Measurements from ENCODE around the gene UBR1.
A peak's percentile ranks its signal among the peaks of the same experiment; 100 is the strongest.

UBR1 gene

GRCh38 chr15:43106486-43106829 is 620 bp upstream of the UBR1 start:
- no peak for DNase-seq

DNA sequence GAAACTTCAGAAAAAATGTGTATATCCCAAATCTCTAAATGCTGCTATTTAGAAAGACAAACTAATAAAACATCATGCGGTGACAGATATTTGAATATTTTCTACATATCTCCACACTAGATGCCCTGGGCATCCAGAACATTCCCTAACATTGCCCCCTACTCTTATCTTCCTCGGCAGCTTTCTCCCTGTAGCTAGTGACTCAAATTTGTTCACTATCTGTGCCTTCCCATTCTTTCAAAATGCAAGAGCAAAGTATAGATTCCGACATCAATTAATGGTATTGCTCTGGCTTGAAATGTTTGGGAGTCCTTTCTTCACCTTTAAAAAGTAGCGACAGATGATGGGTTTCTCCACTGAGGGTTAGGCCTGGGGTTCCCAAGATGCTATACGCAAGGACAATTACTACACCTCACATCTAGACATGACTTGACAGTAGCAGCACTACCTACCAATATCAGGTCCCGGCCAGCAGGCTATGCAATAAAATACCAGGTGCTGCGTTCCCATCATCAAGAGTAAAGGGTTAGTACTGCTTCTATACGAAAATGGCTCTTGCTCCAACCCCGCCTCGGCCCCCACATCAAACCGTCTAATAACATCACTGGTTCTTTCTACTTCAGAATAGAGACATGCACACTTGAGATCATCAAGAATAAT is 631 bp downstream of the UBR1 start:
- no peak for DNase-seq

GRCh38 chr15:43104426-43104825 is 1.4 kb downstream of the UBR1 start:
- DNase-seq, result no peak

- no peak for DNase-seq
Observed at GRCh38 chr15:43103907-43104306, 1.9 kb downstream of the UBR1 start.

DNA sequence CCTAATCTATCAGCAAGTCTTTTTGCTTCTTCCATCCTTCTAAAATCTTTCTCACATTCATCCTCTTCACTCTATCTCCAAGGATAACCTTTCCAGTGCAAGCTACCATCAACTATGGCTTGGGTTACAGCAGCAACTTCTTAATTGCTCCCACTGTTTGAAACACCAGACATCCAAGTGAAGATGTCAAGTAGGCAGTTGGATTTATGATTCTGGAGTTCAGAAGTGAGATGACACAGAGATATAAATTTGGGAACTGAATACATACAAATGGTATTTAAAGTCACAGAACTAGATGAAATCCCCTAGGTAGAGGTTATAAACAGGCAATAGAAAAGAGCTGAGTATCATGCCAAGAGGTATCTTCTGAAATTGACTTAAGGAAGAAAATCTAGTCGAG is 3.7 kb downstream of the UBR1 start:
- no peak for DNase-seq

DNA sequence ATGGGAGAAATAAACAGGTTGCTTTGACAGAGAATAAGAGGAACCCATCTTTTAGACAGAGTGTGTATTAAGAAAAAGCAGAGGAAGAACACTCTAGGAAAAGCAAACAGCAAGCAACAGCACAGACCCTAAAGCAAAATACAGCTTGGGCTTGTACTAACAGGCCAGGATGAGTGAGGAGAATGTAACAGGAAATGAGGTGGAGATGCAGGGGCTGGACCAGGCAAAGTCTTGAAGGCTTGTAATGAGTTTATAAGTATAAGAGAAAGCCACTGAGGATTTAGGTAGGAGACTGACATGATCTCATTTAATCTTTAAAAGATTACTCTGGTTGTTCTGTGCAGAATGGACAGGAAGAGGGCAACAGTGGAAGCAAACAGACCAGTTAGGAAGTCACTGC is 4.9 kb downstream of the UBR1 start:
- DNase-seq, result no peak

- DNase-seq, result no peak
Observed at GRCh38 chr15:43099105-43099845, 6.6 kb downstream of the UBR1 start.

DNA sequence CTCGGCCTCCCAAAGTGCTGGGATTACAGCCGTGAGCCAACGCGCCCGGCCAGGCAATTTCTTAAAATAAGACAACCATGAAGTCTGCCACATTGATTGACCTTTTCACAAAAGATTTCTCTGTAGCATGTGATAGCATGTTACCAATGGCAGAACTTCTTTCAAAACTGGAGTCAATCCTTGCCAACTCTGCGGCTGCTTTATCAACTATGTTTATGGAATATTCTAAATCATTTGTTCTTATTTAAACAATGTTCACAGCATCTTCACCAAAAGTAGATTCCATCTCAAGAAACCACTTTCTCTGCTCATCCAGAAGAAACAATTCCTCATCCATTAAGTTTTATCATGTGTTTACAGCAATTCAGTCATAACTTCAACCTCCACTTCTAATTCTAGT is 9.4 kb downstream of the UBR1 start:
- no peak for DNase-seq

- DNase-seq, result peak; percentile 62
Observed at GRCh38 chr15:43095708-43096347, 10.0 kb downstream of the UBR1 start.

GRCh38 chr15:43095243-43095642 is 10.6 kb downstream of the UBR1 start:
- peak; percentile 56 for DNase-seq

DNA sequence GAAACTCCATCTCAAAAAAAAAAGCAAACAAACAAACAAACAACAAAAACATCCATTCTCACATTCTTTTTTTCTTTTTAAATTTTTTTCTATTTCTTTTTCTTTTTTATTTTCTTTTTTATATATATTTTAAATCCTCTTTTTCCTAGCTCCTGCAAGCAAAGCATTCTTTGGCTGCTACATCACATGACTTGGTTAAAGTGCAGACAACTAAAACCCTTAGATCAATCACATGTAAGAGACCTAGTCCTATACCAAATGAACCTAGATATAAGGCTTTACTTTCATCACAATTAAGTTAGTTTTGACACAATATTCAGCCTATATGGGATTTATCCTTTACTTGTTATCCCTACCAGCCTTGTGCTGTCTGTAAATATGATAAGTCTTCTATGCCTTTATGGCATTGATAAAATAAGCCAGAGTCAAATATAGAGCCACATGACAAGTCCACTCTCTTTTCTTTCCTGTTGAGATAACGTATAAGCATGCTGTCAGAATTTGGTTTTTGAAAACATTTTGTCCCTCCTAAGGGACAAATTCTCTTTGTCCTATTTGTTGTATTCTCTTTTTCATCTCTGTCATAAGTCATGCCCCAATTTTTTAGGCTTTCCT is 11.3 kb downstream of the UBR1 start:
- no peak for DNase-seq

- peak; percentile 82 for DNase-seq
Observed at GRCh38 chr15:43093026-43093425, 12.8 kb downstream of the UBR1 start.

DNA sequence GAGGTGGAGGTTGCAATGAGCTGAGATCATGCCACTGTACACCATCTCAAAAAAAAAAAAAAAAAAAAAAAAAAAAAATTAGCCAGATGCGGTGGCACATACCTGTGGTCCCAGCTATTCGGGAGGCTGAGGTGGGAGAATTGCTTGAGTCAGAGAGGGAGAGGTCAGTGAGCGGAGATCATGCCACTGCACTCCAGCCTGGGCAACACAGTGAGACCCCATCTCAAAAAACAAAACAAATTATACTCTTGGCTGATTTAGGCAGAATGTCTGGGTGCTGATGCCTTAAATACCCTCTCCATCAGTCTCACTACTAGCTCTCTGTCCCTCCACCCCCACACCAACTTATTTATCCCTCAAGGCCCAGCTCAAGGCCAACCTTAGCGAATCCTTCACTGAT is 14.0 kb downstream of the UBR1 start:
- DNase-seq, result no peak

- DNase-seq, result peak; percentile 45
Observed at GRCh38 chr15:43086551-43086950, 19.3 kb downstream of the UBR1 start.

- DNase-seq, result peak; percentile 26
Observed at GRCh38 chr15:43085921-43086320, 19.9 kb downstream of the UBR1 start.

DNA sequence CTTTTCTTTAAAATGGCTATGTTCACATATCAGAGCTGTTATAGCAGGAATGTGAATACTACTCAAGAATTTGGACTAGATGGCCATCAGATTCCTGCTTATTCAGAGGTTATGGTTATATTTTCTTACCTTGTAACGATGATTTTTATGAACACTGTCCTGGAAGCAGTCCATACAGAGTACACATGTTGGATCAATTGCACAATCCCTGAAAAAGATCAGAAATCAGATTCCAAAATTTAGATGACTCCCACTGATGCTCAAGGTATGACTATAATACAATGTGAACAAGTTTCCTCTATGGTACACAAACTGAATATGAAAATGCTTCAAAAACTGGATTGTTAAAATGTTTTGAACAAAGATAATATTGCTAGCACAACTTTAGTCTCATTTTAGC is 23.3 kb downstream of the UBR1 start:
- no peak for DNase-seq

- no peak for DNase-seq
Observed at GRCh38 chr15:43081283-43081682, 24.6 kb downstream of the UBR1 start.

DNA sequence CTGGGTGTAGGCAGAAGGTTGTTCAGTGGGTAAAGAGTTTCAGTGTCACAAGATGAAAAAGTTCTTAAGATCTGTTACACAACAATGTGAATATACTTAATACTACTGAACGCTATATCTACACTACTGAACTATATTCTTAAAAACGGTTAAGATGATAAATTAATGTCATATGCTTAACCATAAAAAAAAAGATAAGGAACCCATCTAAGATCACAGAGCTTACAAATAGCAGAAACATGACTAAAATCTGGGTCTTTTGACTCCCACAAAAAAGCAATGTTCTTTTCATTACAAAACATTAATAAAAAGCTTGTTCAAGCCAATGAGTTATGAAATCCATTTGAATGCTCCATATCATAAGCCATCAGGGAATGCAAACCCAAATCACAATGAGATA is 34.4 kb downstream of the UBR1 start:
- no peak for DNase-seq

DNA sequence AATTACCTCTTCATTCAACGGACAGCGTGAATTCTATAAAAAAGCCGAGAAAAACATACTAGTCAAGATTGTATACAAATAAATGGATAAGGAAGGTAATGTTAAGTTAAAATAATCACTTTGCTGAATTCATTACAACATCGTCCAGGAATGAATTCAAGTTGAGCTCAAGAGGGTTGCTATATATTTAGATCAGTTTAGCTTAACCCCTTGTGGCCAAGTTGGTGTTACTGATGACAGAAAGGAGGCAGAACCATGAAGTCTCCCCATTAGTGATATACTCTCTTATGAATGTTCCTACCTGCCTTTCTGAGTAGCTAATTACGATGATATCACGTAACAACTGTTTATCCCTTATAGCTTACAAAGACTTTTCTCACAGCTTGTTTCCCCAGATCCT is 34.9 kb downstream of the UBR1 start:
- DNase-seq, result no peak

DNA sequence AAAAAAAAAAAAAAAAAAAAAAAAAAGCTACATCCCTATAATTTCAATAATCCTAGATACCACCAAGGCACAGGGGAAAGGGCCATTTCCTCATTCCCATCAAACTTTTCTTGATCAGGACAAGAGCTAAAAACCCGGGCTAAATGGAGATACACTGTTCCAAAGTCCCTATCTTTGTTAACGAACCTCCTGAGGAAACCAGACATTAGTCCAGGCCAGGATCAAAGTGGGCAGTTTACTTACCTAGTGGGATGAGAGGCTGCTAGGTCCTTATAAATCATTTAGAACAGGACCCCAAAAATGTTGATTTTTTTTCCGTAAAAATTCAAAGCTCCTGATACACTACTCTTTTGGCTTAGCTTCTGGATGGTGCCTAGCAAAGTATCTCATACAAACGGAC is 35.6 kb downstream of the UBR1 start:
- DNase-seq, result no peak

GRCh38 chr15:43067717-43068461 is 37.9 kb downstream of the UBR1 start:
- DNase-seq, result peak; percentile 57

DNA sequence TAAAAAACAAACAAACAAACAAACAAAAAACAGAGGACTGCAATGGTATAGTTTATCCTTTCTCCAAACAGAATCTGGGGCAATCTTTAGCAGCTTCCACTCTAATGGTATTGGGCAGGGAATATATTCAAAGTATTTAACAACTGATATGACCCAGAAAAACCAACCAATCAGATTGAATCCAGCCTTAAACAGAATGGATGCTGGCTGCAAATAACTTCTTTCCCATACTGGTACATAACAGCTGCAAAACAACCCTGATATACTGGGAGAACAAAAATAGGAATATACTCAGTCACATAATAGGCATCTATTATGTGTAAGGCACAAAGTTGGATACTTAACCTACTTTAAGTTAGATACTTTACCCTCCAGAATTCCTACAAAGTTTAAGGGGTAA is 49.1 kb downstream of the UBR1 start:
- no peak for DNase-seq

- DNase-seq, result no peak
Observed at GRCh38 chr15:43052860-43053259, 53.0 kb downstream of the UBR1 start.
